GM12878 (cell line): ENCODE results near the gene FBXL22.

Experiments
- EP300 ChIP-seq, 2 experiments: fragments of 150-350 bp in 1 of 2; IDR thresholded peaks; 2 replicates each; pipeline ENCODE4 v1.6.1; 2011 to 2012; ENCODE audit warnings: low read depth in 2 of 2, low read length in 2 of 2, borderline replicate concordance in 1 of 2, improper control_type of control experiment in 1 of 2, inconsistent platforms in 1 of 2; ENCODE audit not compliant: control insufficient read depth in 1 of 2
- ESRRA ChIP-seq: IDR thresholded peaks from 2 replicates; pipeline ENCODE4 v1.6.1; 2012; ENCODE audit warnings: mild to moderate bottlenecking, low read length, improper control_type of control experiment
- FOXK2 ChIP-seq: fragments of 450-650 bp; IDR thresholded peaks from 2 replicates; pipeline ENCODE4 v1.6.1; 2017; ENCODE audit warnings: mild to moderate bottlenecking, moderate library complexity
- TAF1 ChIP-seq: IDR thresholded peaks from 2 replicates; pipeline ENCODE4 v1.6.1; 2011; ENCODE audit warnings: mild to moderate bottlenecking, low read depth, low read length, borderline replicate concordance
- TF ChIP-seq, protein P1 (sequence below), 3 experiments: IDR thresholded peaks in 2 of 3; conservative IDR thresholded peaks in 1 of 3; 2 replicates each; pipeline ENCODE4 v1.5.1; 2011; ENCODE audit warnings: low read depth in 3 of 3, low read length in 3 of 3, mild to moderate bottlenecking in 3 of 3, control low read depth in 2 of 3, moderate library complexity in 2 of 3, inconsistent platforms in 1 of 3, mixed read lengths in 1 of 3; ENCODE audit not compliant: control insufficient read depth in 2 of 3, insufficient read depth in 1 of 3; ENCODE audit errors: extremely low read depth in 1 of 3

- TF ChIP-seq TAF1 (no peak), EP300 (IDR thresholded peaks at IDR 0.05; ENCODE audit: borderline replicate concordance in 1 of 2, control insufficient read depth in 1 of 2, low read depth in 2 of 2, low read length in 2 of 2) (no peak), FOXK2 (no peak), ESRRA (no peak)
- TF ChIP-seq, protein P1, sequence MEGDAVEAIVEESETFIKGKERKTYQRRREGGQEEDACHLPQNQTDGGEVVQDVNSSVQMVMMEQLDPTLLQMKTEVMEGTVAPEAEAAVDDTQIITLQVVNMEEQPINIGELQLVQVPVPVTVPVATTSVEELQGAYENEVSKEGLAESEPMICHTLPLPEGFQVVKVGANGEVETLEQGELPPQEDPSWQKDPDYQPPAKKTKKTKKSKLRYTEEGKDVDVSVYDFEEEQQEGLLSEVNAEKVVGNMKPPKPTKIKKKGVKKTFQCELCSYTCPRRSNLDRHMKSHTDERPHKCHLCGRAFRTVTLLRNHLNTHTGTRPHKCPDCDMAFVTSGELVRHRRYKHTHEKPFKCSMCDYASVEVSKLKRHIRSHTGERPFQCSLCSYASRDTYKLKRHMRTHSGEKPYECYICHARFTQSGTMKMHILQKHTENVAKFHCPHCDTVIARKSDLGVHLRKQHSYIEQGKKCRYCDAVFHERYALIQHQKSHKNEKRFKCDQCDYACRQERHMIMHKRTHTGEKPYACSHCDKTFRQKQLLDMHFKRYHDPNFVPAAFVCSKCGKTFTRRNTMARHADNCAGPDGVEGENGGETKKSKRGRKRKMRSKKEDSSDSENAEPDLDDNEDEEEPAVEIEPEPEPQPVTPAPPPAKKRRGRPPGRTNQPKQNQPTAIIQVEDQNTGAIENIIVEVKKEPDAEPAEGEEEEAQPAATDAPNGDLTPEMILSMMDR (IDR thresholded peaks at IDR 0.05 in 2 of 3, conservative IDR thresholded peaks at IDR 0.05 in 1 of 3; ENCODE audit: control insufficient read depth in 2 of 3, extremely low read depth in 1 of 3, insufficient read depth in 1 of 3, low read depth in 3 of 3, low read length in 3 of 3), result no peak
Observed at GRCh38 chr15:63573533-63573932, 23.7 kb upstream of the FBXL22 start.
